H1 (cell line): ENCODE data around the gene SCN4A. TPM values are rescaled to one million over a fixed set of nuclear protein-coding genes. Genes with fewer than 3 reads are reported as not detected.

Experiments used
- CTCF ChIA-PET: fragments of 300-600 bp; sonication (Branson Sonifier 250); formaldehyde crosslinking; loops from one replicate; lab custom pipeline; 2021; ENCODE audit not compliant: partially characterized antibody; lab: Charles Lee
- POLR2A ChIA-PET: fragments of 300-600 bp; sonication (Branson Sonifier 250); formaldehyde crosslinking; loops from one replicate; lab custom pipeline; 2021; ENCODE audit warnings: inconsistent platforms; ENCODE audit not compliant: partially characterized antibody; lab: Charles Lee
- DNase-seq, 2 experiments: peaks; one replicate each; pipeline versions ENCODE4 v3.0.0 to v3.0.0-alpha.2; 2010 to 2022; ENCODE audit warnings: low spot score in 2 of 2, low read depth in 1 of 2, mixed read lengths in 1 of 2
- FAIRE-seq: peaks from 2 replicates; lab custom pipeline; 2011; peaks lifted over from hg19 to GRCh38; lab: Jason Lieb, UNC
- H2AFZ ChIP-seq: 2 replicates; pipeline ENCODE4 v1.8.1; 2012; ENCODE audit warnings: low read length, inconsistent platforms
- H2AK5ac ChIP-seq: 2 replicates; pipeline ENCODE4 v1.6.1; 2013; ENCODE audit warnings: low read depth, low read length
- H2BK120ac ChIP-seq: replicated peaks from 2 replicates; pipeline ENCODE3; 2013; ENCODE audit warnings: low read depth, low read length, inconsistent platforms
- H2BK12ac ChIP-seq: 2 replicates; pipeline ENCODE4 v1.6.1; 2013; ENCODE audit warnings: low read depth, low read length
- H2BK15ac ChIP-seq: 2 replicates; pipeline ENCODE4 v1.6.1; 2013; ENCODE audit warnings: low read length
- H2BK20ac ChIP-seq: 2 replicates; pipeline ENCODE4 v1.6.1; 2013; ENCODE audit warnings: low read length
- H2BK5ac ChIP-seq: 2 replicates; pipeline ENCODE4 v1.6.1; 2013; ENCODE audit warnings: low read depth, low read length
- H3K14ac ChIP-seq: 2 replicates; pipeline ENCODE4 v1.6.1; 2013; ENCODE audit warnings: inconsistent platforms; ENCODE audit not compliant: insufficient read length
- H3K18ac ChIP-seq: 2 replicates; pipeline ENCODE4 v1.6.1; 2013; ENCODE audit warnings: low read length; ENCODE audit errors: extremely low read depth
- H3K23ac ChIP-seq: 2 replicates; pipeline ENCODE4 v1.6.1; 2013; ENCODE audit warnings: inconsistent platforms; ENCODE audit not compliant: insufficient read length
- H3K23me2 ChIP-seq: 2 replicates; pipeline ENCODE4 v1.6.1; 2013; ENCODE audit warnings: low read depth, low read length
- H3K27ac ChIP-seq: 2 replicates; pipeline ENCODE4 v1.6.1; 2011; ENCODE audit warnings: low read depth, low read length, inconsistent platforms
- H3K27me3 ChIP-seq, 4 experiments: replicated peaks in 1 of 4; 1 replicate in 1 of 4; 2 replicates in 3 of 4; pipeline versions ENCODE4 v1.6.1 to v1.8.1; 2011 to 2013; ENCODE audit warnings: low read length in 3 of 4, mild to moderate bottlenecking in 3 of 4, inconsistent platforms in 2 of 4, mixed read lengths in 2 of 4, moderate library complexity in 1 of 4; ENCODE audit not compliant: control insufficient read depth in 3 of 4, insufficient read depth in 3 of 4; ENCODE audit errors: extremely low read depth in 1 of 4
- H3K36me3 ChIP-seq, 4 experiments: 2 replicates each; pipeline versions ENCODE4 v1.6.1 to v1.8.1; 2011 to 2013; ENCODE audit warnings: mild to moderate bottlenecking in 4 of 4, low read length in 3 of 4, moderate library complexity in 2 of 4, control low read depth in 1 of 4, inconsistent platforms in 1 of 4; ENCODE audit not compliant: insufficient read depth in 4 of 4, control insufficient read depth in 2 of 4
- H3K4ac ChIP-seq: replicated peaks from 2 replicates; pipeline ENCODE3; 2013; ENCODE audit warnings: low read length, low read depth, mixed read lengths, inconsistent platforms; ENCODE audit not compliant: insufficient read length
- H3K4me1 ChIP-seq, 4 experiments: replicated peaks in 1 of 4; 1 replicate in 1 of 4; 2 replicates in 3 of 4; pipeline versions ENCODE4 v1.6.1 to v1.8.1; 2011 to 2013; ENCODE audit warnings: low read length in 3 of 4, inconsistent platforms in 2 of 4, mixed read lengths in 1 of 4; ENCODE audit not compliant: insufficient read depth in 4 of 4, control insufficient read depth in 3 of 4
- H3K4me2 ChIP-seq, 2 experiments: 2 replicates each; pipeline versions ENCODE4 v1.6.1 to v1.8.1; 2011 to 2013; ENCODE audit warnings: low read depth in 2 of 2, low read length in 2 of 2, control low read depth in 1 of 2, inconsistent platforms in 1 of 2, mild to moderate bottlenecking in 1 of 2; ENCODE audit not compliant: insufficient read depth in 1 of 2
- H3K4me3 ChIP-seq, 4 experiments: fragments of 200-600, 300-600 bp in 1 of 4; sonication (generic), shearing (Covaris generic), sonication (Bioruptor Twin) in 1 of 4; 2 replicates each; pipeline versions ENCODE4 v1.5.1 to v1.8.1; 2011 to 2016; ENCODE audit warnings: low read length in 4 of 4, low read depth in 3 of 4, control low read depth in 2 of 4, inconsistent platforms in 2 of 4, mild to moderate bottlenecking in 2 of 4, mixed read lengths in 1 of 4, moderate library complexity in 1 of 4; ENCODE audit not compliant: insufficient read depth in 2 of 4; ENCODE audit errors: extremely low read depth in 1 of 4
- H3K56ac ChIP-seq: replicated peaks from 2 replicates; pipeline ENCODE3; 2013; ENCODE audit warnings: low read depth, mild to moderate bottlenecking, mixed read lengths, low read length, inconsistent platforms; ENCODE audit not compliant: insufficient read length
- H3K79me1 ChIP-seq: 2 replicates; pipeline ENCODE4 v1.6.1; 2013; ENCODE audit warnings: low read depth, low read length, control low read depth
- H3K79me2 ChIP-seq, 2 experiments: 2 replicates each; pipeline versions ENCODE4 v1.6.1 to v1.8.1; 2012 to 2013; ENCODE audit warnings: low read length in 2 of 2, mild to moderate bottlenecking in 2 of 2, inconsistent platforms in 1 of 2; ENCODE audit not compliant: insufficient read depth in 2 of 2, control insufficient read depth in 1 of 2
- H3K9ac ChIP-seq, 4 experiments: replicated peaks in 1 of 4; 1 replicate in 1 of 4; 2 replicates in 3 of 4; pipeline versions ENCODE4 v1.6.1 to v1.8.1; 2011 to 2013; ENCODE audit warnings: low read depth in 3 of 4, low read length in 3 of 4, control low read depth in 2 of 4, mild to moderate bottlenecking in 2 of 4, moderate library complexity in 2 of 4, inconsistent platforms in 1 of 4; ENCODE audit errors: extremely low read depth in 1 of 4
- H3K9me3 ChIP-seq, 2 experiments: 2 replicates each; pipeline versions ENCODE4 v1.6.1 to v1.8.1; 2012 to 2013; ENCODE audit warnings: mild to moderate bottlenecking in 2 of 2, moderate library complexity in 2 of 2, control low read depth in 1 of 2, inconsistent platforms in 1 of 2, low read depth in 1 of 2, low read length in 1 of 2, mixed read lengths in 1 of 2; ENCODE audit not compliant: insufficient read depth in 2 of 2
- H4K20me1 ChIP-seq, 2 experiments: replicated peaks in 1 of 2; 2 replicates each; pipeline versions ENCODE3 to v1.8.1; 2011 to 2013; ENCODE audit warnings: inconsistent platforms in 2 of 2, low read length in 2 of 2, mild to moderate bottlenecking in 1 of 2; ENCODE audit not compliant: insufficient read depth in 2 of 2, control insufficient read depth in 1 of 2
- H4K5ac ChIP-seq: 2 replicates; pipeline ENCODE4 v1.6.1; 2013; ENCODE audit warnings: low read length, low read depth, mixed read lengths, inconsistent platforms; ENCODE audit not compliant: insufficient read length
- H4K8ac ChIP-seq: 2 replicates; pipeline ENCODE4 v1.8.0; 2013; ENCODE audit warnings: mild to moderate bottlenecking, moderate library complexity, low read length, inconsistent platforms; ENCODE audit not compliant: insufficient read depth; ENCODE audit errors: extremely low read depth
- H4K91ac ChIP-seq: replicated peaks from 2 replicates; pipeline ENCODE3; 2013; ENCODE audit warnings: low read length, mixed read lengths, inconsistent platforms; ENCODE audit not compliant: insufficient read length
- MAX ChIP-seq: IDR thresholded peaks from 2 replicates; pipeline ENCODE4 v1.6.1; 2012; ENCODE audit warnings: inconsistent platforms
- RAD21 ChIP-seq, 2 experiments: IDR thresholded peaks in 1 of 2; conservative IDR thresholded peaks in 1 of 2; 2 replicates each; pipeline ENCODE4 v1.6.1; 2011; ENCODE audit warnings: low read depth in 2 of 2, low read length in 2 of 2, improper control_type of control experiment in 1 of 2, inconsistent platforms in 1 of 2, mild to moderate bottlenecking in 1 of 2, moderate library complexity in 1 of 2
- SIN3A ChIP-seq, 2 experiments: IDR thresholded peaks in 1 of 2; conservative IDR thresholded peaks in 1 of 2; 2 replicates each; pipeline ENCODE4 v1.6.1; 2011 to 2012; ENCODE audit warnings: low read length in 2 of 2, improper control_type of control experiment in 1 of 2, low read depth in 1 of 2, mild to moderate bottlenecking in 1 of 2
- WGBS, 2 experiments: shearing (Covaris generic) in 1 of 2; methylation state at CpG; one replicate each; pipeline versions ENCODE4 v1.1.6 to v1.1.7; 2013 to 2015; ENCODE audit warnings: low lambda C conversion rate in 2 of 2, mixed read lengths in 2 of 2, inconsistent platforms in 1 of 2, low coverage in 1 of 2, missing lambda C conversion rate in 1 of 2; ENCODE audit not compliant: insufficient replicate concordance in 2 of 2, insufficient coverage in 1 of 2, insufficient read length in 1 of 2; ENCODE audit errors: extremely low coverage in 1 of 2, missing lambda C conversion rate in 1 of 2; 5-methylcytosine and 5-hydroxymethylcytosine counted together
- polyA plus RNA-seq, 7 experiments: library from polyadenylated mRNA; depleted of rRNA in 3 of 7; stranded (reverse) in 5 of 7; unstranded in 2 of 7; fragments of >200 nt in 5 of 7; fragments of 200-250 nt in 2 of 7; gene quantifications; 1 replicate in 5 of 7; 2 replicates in 1 of 7; 4 replicates in 1 of 7; pipeline versions ENCODE4 v1.2.1 to v1.2.3, GENCODE V29; 2011 to 2013; ENCODE audit warnings: missing spikeins in 2 of 7, mixed read lengths in 2 of 7
- total RNA-seq: library from RNA; stranded (reverse); fragmentation: NEBNext Ultra II Directional; extraction: Animal tissue kit (Norgen Biotek cat#: 25700); gene quantifications from 2 replicates; pipeline ENCODE4 v1.2.1, GENCODE V29; 2021
- TF ChIP-seq, protein P1 (sequence below): IDR thresholded peaks from 2 replicates; pipeline ENCODE4 v1.6.1; 2012; ENCODE audit warnings: inconsistent platforms

SCN4A gene
- total and polyA plus RNA-seq, 2 of the 8 experiments (the other 6 are each of a cell fraction or from before 2014, with no cell fraction given) = 5.0 to 8.5 TPM

- no peak overlapping the region for H3K18ac ChIP-seq
- peaks cover 0 to 16% (median 1%) of the 10 kb centered on the region in 4 experiments; a peak in 4 of 8 replicates for H3K36me3 ChIP-seq
- H3K4me1 ChIP-seq = peaks cover 0 to 8% (median 1%) of the 10 kb centered on the region in 4 experiments; a peak in 3 of 7 replicates
- H2BK15ac ChIP-seq = peak overlapping the region; percentile 61; the same call in 1 of the 2 replicates
- H3K23me2 ChIP-seq = no peaks in the 10 kb centered on the region
- H3K4me3 ChIP-seq = no peak overlapping the region
- CTCF ChIA-PET = interaction anchor here (0.6 to 3.8 kb wide), 37 partner anchors 8 to 809 kb away, joined by 3 to 135 read pairs (median 8); partner anchors contain the start of genes CD79B, CSHL1, ERN1 and GH1
- H4K91ac ChIP-seq = no peak overlapping the region
- FAIRE-seq (no peak), DNase-seq (no peak)
- H4K8ac ChIP-seq = no peak overlapping the region
- H3K27ac ChIP-seq = no peak overlapping the region
- H4K20me1 ChIP-seq = peaks cover 0 to 2% of the 10 kb centered on the region in 2 experiments
- TF ChIP-seq SIN3A (conservative IDR thresholded peaks at IDR 0.05 in 1 of 2, IDR thresholded peaks at IDR 0.05 in 1 of 2; ENCODE audit: low read depth in 1 of 2, low read length in 2 of 2) (no peak), RAD21 (IDR thresholded peaks at IDR 0.05 in 1 of 2, conservative IDR thresholded peaks at IDR 0.05 in 1 of 2; ENCODE audit: low read depth in 2 of 2, low read length in 2 of 2) (no peak), MAX (no peak)
- TF ChIP-seq, protein P1, sequence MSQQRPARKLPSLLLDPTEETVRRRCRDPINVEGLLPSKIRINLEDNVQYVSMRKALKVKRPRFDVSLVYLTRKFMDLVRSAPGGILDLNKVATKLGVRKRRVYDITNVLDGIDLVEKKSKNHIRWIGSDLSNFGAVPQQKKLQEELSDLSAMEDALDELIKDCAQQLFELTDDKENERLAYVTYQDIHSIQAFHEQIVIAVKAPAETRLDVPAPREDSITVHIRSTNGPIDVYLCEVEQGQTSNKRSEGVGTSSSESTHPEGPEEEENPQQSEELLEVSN = no peak
- TF ChIP-seq, all 59 proteins: peak for 0
- Histone ChIP-seq H2BK20ac (no peak overlapping the region), H2AK5ac (no peak overlapping the region), H2BK5ac (no peak overlapping the region), H3K56ac (no peak overlapping the region), H4K5ac (no peak overlapping the region), H2BK120ac (no peak overlapping the region), H3K79me2 (no peaks in the 10 kb centered on the region), H3K14ac (no peak overlapping the region), H2AFZ (no peak overlapping the region), H3K4ac (no peak overlapping the region), H3K4me2 (no peak overlapping the region), H2BK12ac (no peak overlapping the region), H3K79me1 (no peaks in the 10 kb centered on the region), H3K9me3 (no peaks in the 10 kb centered on the region), H3K27me3 (no peaks in the 10 kb centered on the region), H3K23ac (no peak overlapping the region), H3K9ac (no peak overlapping the region)
- WGBS, 2 experiments = 82% methylated on average over 6 of the region's 6 CpGs; no CpG with 5 or more reads in 1 of the 2 experiments
- POLR2A ChIA-PET = interaction anchor here (1.1 to 2.0 kb wide), 9 partner anchors 9 to 61 kb away, joined by 3 to 14 read pairs (median 5); partner anchors contain the start of genes CSHL1 and GH1
Measured at GRCh38 chr17:63945784-63946439, 26.8 kb downstream of the SCN4A start.
